H1 (cell line): ENCODE data around the gene ADGRV1. TPM values are rescaled to one million over a fixed set of nuclear protein-coding genes. Genes with fewer than 3 reads are reported as not detected.

ENCODE experiments used
- CTCF ChIA-PET: fragments of 300-600 bp; sonication (Branson Sonifier 250); formaldehyde crosslinking; loops from one replicate; lab custom pipeline; 2021; ENCODE audit not compliant: partially characterized antibody; lab: Charles Lee
- POLR2A ChIA-PET: fragments of 300-600 bp; sonication (Branson Sonifier 250); formaldehyde crosslinking; loops from one replicate; lab custom pipeline; 2021; ENCODE audit warnings: inconsistent platforms; ENCODE audit not compliant: partially characterized antibody; lab: Charles Lee
- DNase-seq, 2 experiments: peaks; one replicate each; pipeline versions ENCODE4 v3.0.0 to v3.0.0-alpha.2; 2010 to 2022; ENCODE audit warnings: low spot score in 2 of 2, low read depth in 1 of 2, mixed read lengths in 1 of 2
- FAIRE-seq: peaks from 2 replicates; lab custom pipeline; 2011; peaks lifted over from hg19 to GRCh38; lab: Jason Lieb, UNC
- H2AFZ ChIP-seq: 2 replicates; pipeline ENCODE4 v1.8.1; 2012; ENCODE audit warnings: low read length, inconsistent platforms
- H2AK5ac ChIP-seq: 2 replicates; pipeline ENCODE4 v1.6.1; 2013; ENCODE audit warnings: low read depth, low read length
- H2BK120ac ChIP-seq: replicated peaks from 2 replicates; pipeline ENCODE3; 2013; ENCODE audit warnings: low read depth, low read length, inconsistent platforms
- H2BK12ac ChIP-seq: 2 replicates; pipeline ENCODE4 v1.6.1; 2013; ENCODE audit warnings: low read depth, low read length
- H2BK15ac ChIP-seq: 2 replicates; pipeline ENCODE4 v1.6.1; 2013; ENCODE audit warnings: low read length
- H2BK20ac ChIP-seq: 2 replicates; pipeline ENCODE4 v1.6.1; 2013; ENCODE audit warnings: low read length
- H2BK5ac ChIP-seq: 2 replicates; pipeline ENCODE4 v1.6.1; 2013; ENCODE audit warnings: low read depth, low read length
- H3K14ac ChIP-seq: 2 replicates; pipeline ENCODE4 v1.6.1; 2013; ENCODE audit warnings: inconsistent platforms; ENCODE audit not compliant: insufficient read length
- H3K18ac ChIP-seq: 2 replicates; pipeline ENCODE4 v1.6.1; 2013; ENCODE audit warnings: low read length; ENCODE audit errors: extremely low read depth
- H3K23ac ChIP-seq: 2 replicates; pipeline ENCODE4 v1.6.1; 2013; ENCODE audit warnings: inconsistent platforms; ENCODE audit not compliant: insufficient read length
- H3K23me2 ChIP-seq: 2 replicates; pipeline ENCODE4 v1.6.1; 2013; ENCODE audit warnings: low read depth, low read length
- H3K27ac ChIP-seq: 2 replicates; pipeline ENCODE4 v1.6.1; 2011; ENCODE audit warnings: low read depth, low read length, inconsistent platforms
- H3K27me3 ChIP-seq, 4 experiments: replicated peaks in 1 of 4; 1 replicate in 1 of 4; 2 replicates in 3 of 4; pipeline versions ENCODE4 v1.6.1 to v1.8.1; 2011 to 2013; ENCODE audit warnings: low read length in 3 of 4, mild to moderate bottlenecking in 3 of 4, inconsistent platforms in 2 of 4, mixed read lengths in 2 of 4, moderate library complexity in 1 of 4; ENCODE audit not compliant: control insufficient read depth in 3 of 4, insufficient read depth in 3 of 4; ENCODE audit errors: extremely low read depth in 1 of 4
- H3K36me3 ChIP-seq, 4 experiments: 2 replicates each; pipeline versions ENCODE4 v1.6.1 to v1.8.1; 2011 to 2013; ENCODE audit warnings: mild to moderate bottlenecking in 4 of 4, low read length in 3 of 4, moderate library complexity in 2 of 4, control low read depth in 1 of 4, inconsistent platforms in 1 of 4; ENCODE audit not compliant: insufficient read depth in 4 of 4, control insufficient read depth in 2 of 4
- H3K4ac ChIP-seq: replicated peaks from 2 replicates; pipeline ENCODE3; 2013; ENCODE audit warnings: low read length, low read depth, mixed read lengths, inconsistent platforms; ENCODE audit not compliant: insufficient read length
- H3K4me1 ChIP-seq, 4 experiments: replicated peaks in 1 of 4; 1 replicate in 1 of 4; 2 replicates in 3 of 4; pipeline versions ENCODE4 v1.6.1 to v1.8.1; 2011 to 2013; ENCODE audit warnings: low read length in 3 of 4, inconsistent platforms in 2 of 4, mixed read lengths in 1 of 4; ENCODE audit not compliant: insufficient read depth in 4 of 4, control insufficient read depth in 3 of 4
- H3K4me2 ChIP-seq, 2 experiments: 2 replicates each; pipeline versions ENCODE4 v1.6.1 to v1.8.1; 2011 to 2013; ENCODE audit warnings: low read depth in 2 of 2, low read length in 2 of 2, control low read depth in 1 of 2, inconsistent platforms in 1 of 2, mild to moderate bottlenecking in 1 of 2; ENCODE audit not compliant: insufficient read depth in 1 of 2
- H3K4me3 ChIP-seq, 4 experiments: fragments of 200-600, 300-600 bp in 1 of 4; sonication (generic), shearing (Covaris generic), sonication (Bioruptor Twin) in 1 of 4; 2 replicates each; pipeline versions ENCODE4 v1.5.1 to v1.8.1; 2011 to 2016; ENCODE audit warnings: low read length in 4 of 4, low read depth in 3 of 4, control low read depth in 2 of 4, inconsistent platforms in 2 of 4, mild to moderate bottlenecking in 2 of 4, mixed read lengths in 1 of 4, moderate library complexity in 1 of 4; ENCODE audit not compliant: insufficient read depth in 2 of 4; ENCODE audit errors: extremely low read depth in 1 of 4
- H3K56ac ChIP-seq: replicated peaks from 2 replicates; pipeline ENCODE3; 2013; ENCODE audit warnings: low read depth, mild to moderate bottlenecking, mixed read lengths, low read length, inconsistent platforms; ENCODE audit not compliant: insufficient read length
- H3K79me1 ChIP-seq: 2 replicates; pipeline ENCODE4 v1.6.1; 2013; ENCODE audit warnings: low read depth, low read length, control low read depth
- H3K79me2 ChIP-seq, 2 experiments: 2 replicates each; pipeline versions ENCODE4 v1.6.1 to v1.8.1; 2012 to 2013; ENCODE audit warnings: low read length in 2 of 2, mild to moderate bottlenecking in 2 of 2, inconsistent platforms in 1 of 2; ENCODE audit not compliant: insufficient read depth in 2 of 2, control insufficient read depth in 1 of 2
- H3K9ac ChIP-seq, 4 experiments: replicated peaks in 1 of 4; 1 replicate in 1 of 4; 2 replicates in 3 of 4; pipeline versions ENCODE4 v1.6.1 to v1.8.1; 2011 to 2013; ENCODE audit warnings: low read depth in 3 of 4, low read length in 3 of 4, control low read depth in 2 of 4, mild to moderate bottlenecking in 2 of 4, moderate library complexity in 2 of 4, inconsistent platforms in 1 of 4; ENCODE audit errors: extremely low read depth in 1 of 4
- H3K9me3 ChIP-seq, 2 experiments: 2 replicates each; pipeline versions ENCODE4 v1.6.1 to v1.8.1; 2012 to 2013; ENCODE audit warnings: mild to moderate bottlenecking in 2 of 2, moderate library complexity in 2 of 2, control low read depth in 1 of 2, inconsistent platforms in 1 of 2, low read depth in 1 of 2, low read length in 1 of 2, mixed read lengths in 1 of 2; ENCODE audit not compliant: insufficient read depth in 2 of 2
- H4K20me1 ChIP-seq, 2 experiments: replicated peaks in 1 of 2; 2 replicates each; pipeline versions ENCODE3 to v1.8.1; 2011 to 2013; ENCODE audit warnings: inconsistent platforms in 2 of 2, low read length in 2 of 2, mild to moderate bottlenecking in 1 of 2; ENCODE audit not compliant: insufficient read depth in 2 of 2, control insufficient read depth in 1 of 2
- H4K5ac ChIP-seq: 2 replicates; pipeline ENCODE4 v1.6.1; 2013; ENCODE audit warnings: low read length, low read depth, mixed read lengths, inconsistent platforms; ENCODE audit not compliant: insufficient read length
- H4K8ac ChIP-seq: 2 replicates; pipeline ENCODE4 v1.8.0; 2013; ENCODE audit warnings: mild to moderate bottlenecking, moderate library complexity, low read length, inconsistent platforms; ENCODE audit not compliant: insufficient read depth; ENCODE audit errors: extremely low read depth
- H4K91ac ChIP-seq: replicated peaks from 2 replicates; pipeline ENCODE3; 2013; ENCODE audit warnings: low read length, mixed read lengths, inconsistent platforms; ENCODE audit not compliant: insufficient read length
- ASH2L ChIP-seq: fragments of 200-600, 300-600 bp; sonication (generic); IDR thresholded peaks from one replicate; pipeline ENCODE4 v1.7.1; 2017; ENCODE audit warnings: low read length
- ATF2 ChIP-seq: IDR thresholded peaks from 2 replicates; pipeline ENCODE4 v1.6.1; 2012; ENCODE audit warnings: low read length, inconsistent platforms
- CREB1 ChIP-seq: IDR thresholded peaks from 2 replicates; pipeline ENCODE4 v1.6.1; 2012; ENCODE audit warnings: inconsistent platforms
- FOSL1 ChIP-seq: IDR thresholded peaks from 2 replicates; pipeline ENCODE4 v1.6.1; 2011; ENCODE audit warnings: mild to moderate bottlenecking, low read depth, low read length, moderate library complexity; ENCODE audit not compliant: insufficient read depth
- GABPA ChIP-seq: IDR thresholded peaks from 2 replicates; pipeline ENCODE4 v1.6.1; 2011; ENCODE audit warnings: mild to moderate bottlenecking, low read length, moderate library complexity, borderline replicate concordance; ENCODE audit not compliant: insufficient read depth
- HDAC2 ChIP-seq, 2 experiments: fragments of 300-600 bp in 1 of 2; sonication (generic) in 1 of 2; IDR thresholded peaks; 2 replicates each; pipeline ENCODE4 v1.6.1; 2011 to 2012; ENCODE audit warnings: low read depth in 2 of 2, low read length in 2 of 2, mild to moderate bottlenecking in 2 of 2, moderate library complexity in 2 of 2, borderline replicate concordance in 1 of 2, inconsistent platforms in 1 of 2
- JUND ChIP-seq: IDR thresholded peaks from 2 replicates; pipeline ENCODE4 v1.6.1; 2011; ENCODE audit warnings: mild to moderate bottlenecking, improper control_type of control experiment, low read length
- KDM5A ChIP-seq: fragments of 200-600 bp; IDR thresholded peaks from 2 replicates; pipeline ENCODE4 v1.7.1; 2012; ENCODE audit warnings: mild to moderate bottlenecking, low read length, inconsistent platforms, mixed read lengths
- MAFK ChIP-seq: IDR thresholded peaks from 2 replicates; pipeline ENCODE4 v1.6.1; 2012; ENCODE audit warnings: low read depth, mild to moderate bottlenecking, improper control_type of control experiment, low read length
- NRF1 ChIP-seq: IDR thresholded peaks from 2 replicates; pipeline ENCODE4 v1.6.1; 2011; ENCODE audit warnings: mild to moderate bottlenecking, low read depth, low read length, improper control_type of control experiment
- RFX5 ChIP-seq: IDR thresholded peaks from 2 replicates; pipeline ENCODE4 v1.6.1; 2011; ENCODE audit warnings: low read depth, low read length, improper control_type of control experiment, borderline replicate concordance
- SIN3A ChIP-seq, 2 experiments: IDR thresholded peaks in 1 of 2; conservative IDR thresholded peaks in 1 of 2; 2 replicates each; pipeline ENCODE4 v1.6.1; 2011 to 2012; ENCODE audit warnings: low read length in 2 of 2, improper control_type of control experiment in 1 of 2, low read depth in 1 of 2, mild to moderate bottlenecking in 1 of 2
- SP4 ChIP-seq: IDR thresholded peaks from 2 replicates; pipeline ENCODE4 v1.6.1; 2012; ENCODE audit warnings: low read length, inconsistent platforms
- TAF1 ChIP-seq: IDR thresholded peaks from 2 replicates; pipeline ENCODE4 v1.6.1; 2011; ENCODE audit warnings: mild to moderate bottlenecking, low read depth, low read length
- WGBS, 2 experiments: shearing (Covaris generic) in 1 of 2; methylation state at CpG; one replicate each; pipeline versions ENCODE4 v1.1.6 to v1.1.7; 2013 to 2015; ENCODE audit warnings: low lambda C conversion rate in 2 of 2, mixed read lengths in 2 of 2, inconsistent platforms in 1 of 2, low coverage in 1 of 2, missing lambda C conversion rate in 1 of 2; ENCODE audit not compliant: insufficient replicate concordance in 2 of 2, insufficient coverage in 1 of 2, insufficient read length in 1 of 2; ENCODE audit errors: extremely low coverage in 1 of 2, missing lambda C conversion rate in 1 of 2; 5-methylcytosine and 5-hydroxymethylcytosine counted together
- polyA plus RNA-seq, 7 experiments: library from polyadenylated mRNA; depleted of rRNA in 3 of 7; stranded (reverse) in 5 of 7; unstranded in 2 of 7; fragments of >200 nt in 5 of 7; fragments of 200-250 nt in 2 of 7; gene quantifications; 1 replicate in 5 of 7; 2 replicates in 1 of 7; 4 replicates in 1 of 7; pipeline versions ENCODE4 v1.2.1 to v1.2.3, GENCODE V29; 2011 to 2013; ENCODE audit warnings: missing spikeins in 2 of 7, mixed read lengths in 2 of 7
- total RNA-seq: library from RNA; stranded (reverse); fragmentation: NEBNext Ultra II Directional; extraction: Animal tissue kit (Norgen Biotek cat#: 25700); gene quantifications from 2 replicates; pipeline ENCODE4 v1.2.1, GENCODE V29; 2021

ADGRV1 gene
- total and polyA plus RNA-seq, 2 of the 8 experiments (the other 6 are each of a cell fraction or from before 2014, with no cell fraction given): 53.1 to 62.2 TPM

DNA sequence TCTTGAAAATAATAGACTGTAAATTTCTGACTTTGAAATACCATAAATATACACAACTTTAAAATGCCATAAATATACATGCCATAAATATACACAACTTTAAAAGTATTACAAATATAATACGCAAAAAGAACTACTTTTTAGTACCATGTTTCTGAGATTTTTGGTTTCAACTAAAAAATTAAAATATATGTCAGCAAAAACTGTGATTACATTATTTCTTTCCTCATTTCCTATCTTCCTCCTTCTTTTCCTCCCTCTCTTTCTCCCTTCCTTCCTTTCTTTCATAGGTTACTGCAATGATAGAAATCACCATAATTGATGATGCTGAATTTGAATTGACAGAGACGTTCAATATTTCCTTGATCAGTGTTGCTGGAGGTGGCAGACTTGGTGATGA is 200.5 kb downstream of the ADGRV1 start:
- H2AK5ac ChIP-seq: no peak overlapping the region
- H3K27ac ChIP-seq: no peak overlapping the region
- no peak overlapping the region for H3K56ac ChIP-seq
- FAIRE-seq (no peak), DNase-seq (no peak)
- H3K4me2 ChIP-seq: no peak overlapping the region
- H3K27me3 ChIP-seq: no peaks in the 10 kb centered on the region
- no peak overlapping the region for H2AFZ ChIP-seq
- H3K9me3 ChIP-seq: no peaks in the 10 kb centered on the region
- no peak overlapping the region for H4K8ac ChIP-seq
- H3K23me2 ChIP-seq: no peaks in the 10 kb centered on the region
- H4K91ac ChIP-seq: no peak overlapping the region
- H3K14ac ChIP-seq: no peak overlapping the region
- H3K4me3 ChIP-seq: no peak overlapping the region
- H3K36me3 ChIP-seq: peaks cover 4 to 56% (median 20%) of the 10 kb centered on the region in 4 experiments; a peak in 7 of 8 replicates
- H4K5ac ChIP-seq: no peak overlapping the region
- no peak overlapping the region for H3K4ac ChIP-seq
- no peaks in the 10 kb centered on the region for H4K20me1 ChIP-seq
- no peak overlapping the region for H2BK12ac ChIP-seq
- no peaks in the 10 kb centered on the region for H3K79me1 ChIP-seq
- no peak overlapping the region for H3K18ac ChIP-seq
- CTCF ChIA-PET: no interaction called here
- no peak overlapping the region for H2BK15ac ChIP-seq
- no peak overlapping the region for H2BK120ac ChIP-seq
- 97% methylated on average over 2 of the region's 2 CpGs; no CpG with 5 or more reads in 1 of the 2 experiments for WGBS, 2 experiments
- H2BK5ac ChIP-seq: no peak overlapping the region
- no peak overlapping the region for H3K9ac ChIP-seq
- no peaks in the 10 kb centered on the region for H3K79me2 ChIP-seq
- H3K23ac ChIP-seq: no peak overlapping the region
- no peak overlapping the region for H2BK20ac ChIP-seq
- POLR2A ChIA-PET: no interaction called here
- H3K4me1 ChIP-seq: no peaks in the 10 kb centered on the region
- TF ChIP-seq GABPA (no peak), FOSL1 (no peak), HDAC2 (IDR thresholded peaks at IDR 0.05; ENCODE audit: borderline replicate concordance in 1 of 2, low read depth in 2 of 2, low read length in 2 of 2) (no peak), JUND (no peak), CREB1 (no peak), ATF2 (no peak), SIN3A (conservative IDR thresholded peaks at IDR 0.05 in 1 of 2, IDR thresholded peaks at IDR 0.05 in 1 of 2; ENCODE audit: low read depth in 1 of 2, low read length in 2 of 2) (no peak), RFX5 (no peak), SP4 (no peak), TAF1 (no peak), ASH2L (no peak), MAFK (no peak), KDM5A (no peak), NRF1 (no peak)
